CD14-positive monocyte (primary cell): ENCODE measurements around the gene ARMC7. TPM values are rescaled to one million over a fixed set of nuclear protein-coding genes. Genes with fewer than 3 reads are reported as not detected.
"Not testable (repeated sequence)": the region's sequence is repeated elsewhere in the genome, so short reads cannot be mapped to it uniquely, and the experiment has no call there.

Experiments used
- DNase-seq, 3 donors: peaks; one replicate each; pipeline ENCODE4 v3.0.0-alpha.2; 2011 to 2022
- H2AFZ ChIP-seq: 2 replicates; pipeline ENCODE4 v1.6.0; 2012; ENCODE audit warnings: mild to moderate bottlenecking, low read depth, low read length, inconsistent platforms; ENCODE audit not compliant: insufficient read depth, poor library complexity, severe bottlenecking
- H3K27ac ChIP-seq, 2 donors: 1 replicate in 1 of 2; 2 replicates in 1 of 2; pipeline ENCODE4 v1.5.1; 2012 to 2013; ENCODE audit warnings: low read length in 2 of 2, control low read depth in 1 of 2, inconsistent platforms in 1 of 2, low read depth in 1 of 2, mild to moderate bottlenecking in 1 of 2
- H3K27me3 ChIP-seq, 2 donors: one replicate each; pipeline versions ENCODE4 v1.6.0 to v1.6.1; 2011 to 2013; ENCODE audit warnings: low read length in 2 of 2; ENCODE audit not compliant: control insufficient read depth in 2 of 2, insufficient read depth in 2 of 2
- H3K36me3 ChIP-seq, 2 donors: replicated peaks in 1 of 2; 1 replicate in 1 of 2; 2 replicates in 1 of 2; pipeline versions ENCODE4 v1.5.1 to v1.6.1; 2012 to 2013; ENCODE audit warnings: low read length in 2 of 2, control low read depth in 1 of 2, inconsistent platforms in 1 of 2, mild to moderate bottlenecking in 1 of 2; ENCODE audit not compliant: insufficient read depth in 2 of 2, control insufficient read depth in 1 of 2
- H3K4me1 ChIP-seq, 2 donors: 1 replicate in 1 of 2; 2 replicates in 1 of 2; pipeline versions ENCODE4 v1.5.1 to v1.6.1; 2012 to 2013; ENCODE audit warnings: low read length in 2 of 2, control low read depth in 1 of 2, inconsistent platforms in 1 of 2, mild to moderate bottlenecking in 1 of 2, moderate library complexity in 1 of 2; ENCODE audit not compliant: insufficient read depth in 2 of 2, control insufficient read depth in 1 of 2
- H3K4me2 ChIP-seq: replicated peaks from 2 replicates; pipeline ENCODE3; 2012; ENCODE audit warnings: low read length, moderate library complexity, mild to moderate bottlenecking; ENCODE audit not compliant: poor library complexity, severe bottlenecking; ENCODE audit errors: extremely low read depth
- H3K4me3 ChIP-seq, 3 experiments: fragments of 200-600 bp in 1 of 3; sonication (generic) in 1 of 3; replicated peaks in 1 of 3; 1 replicate in 2 of 3; 2 replicates in 1 of 3; pipeline ENCODE4 v1.5.1; 2011 to 2013; ENCODE audit warnings: low read length in 3 of 3, mild to moderate bottlenecking in 3 of 3, control low read depth in 2 of 3, low read depth in 2 of 3, inconsistent platforms in 1 of 3, moderate library complexity in 1 of 3
- H3K79me2 ChIP-seq: 2 replicates; pipeline ENCODE4 v1.6.0; 2012; ENCODE audit warnings: mild to moderate bottlenecking, control low read depth, inconsistent platforms, low read length, moderate library complexity; ENCODE audit not compliant: insufficient read depth
- H3K9ac ChIP-seq: 2 replicates; pipeline ENCODE4 v1.6.0; 2017; ENCODE audit warnings: low read length, mild to moderate bottlenecking; ENCODE audit not compliant: insufficient read depth, poor library complexity, severe bottlenecking
- H3K9me3 ChIP-seq, 2 donors: replicated peaks in 1 of 2; 1 replicate in 1 of 2; 2 replicates in 1 of 2; pipeline versions ENCODE4 v1.5.1 to v1.6.1; 2012 to 2013; ENCODE audit warnings: low read length in 2 of 2, control low read depth in 1 of 2; ENCODE audit not compliant: control insufficient read depth in 1 of 2, insufficient read depth in 1 of 2
- H4K20me1 ChIP-seq: 2 replicates; pipeline ENCODE4 v1.6.0; 2012; ENCODE audit warnings: mild to moderate bottlenecking, low read length, control low read depth, moderate library complexity; ENCODE audit not compliant: insufficient read depth
- H3K27ac Mint-ChIP-seq, 7 donors: one replicate each; pipeline ENCODE4 v1.8.0; 2020; ENCODE audit warnings: mild to moderate bottlenecking in 7 of 7, mixed read lengths in 7 of 7, moderate library complexity in 6 of 7, inconsistent platforms in 2 of 7
- H3K27me3 Mint-ChIP-seq, 3 donors: one replicate each; pipeline ENCODE4 v1.8.0; 2021 to 2022; ENCODE audit warnings: low read depth in 3 of 3, mild to moderate bottlenecking in 3 of 3, mixed read lengths in 3 of 3, moderate library complexity in 3 of 3, inconsistent platforms in 1 of 3
- H3K36me3 Mint-ChIP-seq, 2 donors: one replicate each; pipeline ENCODE4 v1.8.0; 2020; ENCODE audit warnings: mixed read lengths in 2 of 2, inconsistent platforms in 1 of 2, mild to moderate bottlenecking in 1 of 2
- H3K4me1 Mint-ChIP-seq: one replicate; pipeline ENCODE4 v1.8.0; 2020; ENCODE audit warnings: mild to moderate bottlenecking, mixed read lengths
- H3K4me3 Mint-ChIP-seq, 2 donors: one replicate each; pipeline ENCODE4 v1.8.0; 2020; ENCODE audit warnings: mild to moderate bottlenecking in 2 of 2, mixed read lengths in 2 of 2, moderate library complexity in 1 of 2
- H3K9me3 Mint-ChIP-seq, 7 donors: one replicate each; pipeline ENCODE4 v1.8.0; 2020 to 2022; ENCODE audit warnings: mixed read lengths in 7 of 7, mild to moderate bottlenecking in 6 of 7, moderate library complexity in 6 of 7, inconsistent platforms in 2 of 7
- CTCF ChIP-seq: fragments of 200-600 bp; IDR thresholded peaks from one replicate; pipeline ENCODE4 v1.8.0; 2022; ENCODE audit warnings: antibody characterized with exemption, mild to moderate bottlenecking
- WGBS: methylation state at CpG from one replicate; pipeline ENCODE4 v1.1.5; 2013; ENCODE audit warnings: missing lambda C conversion rate; ENCODE audit not compliant: insufficient coverage; 5-methylcytosine and 5-hydroxymethylcytosine counted together
- intact Hi-C, 2 donors: fragments of 100-400 bp; cut with micrococcal nuclease; formaldehyde crosslinking; loops; one replicate each; pipeline versions ENCODE4 v1.15.0 to v1.15.1; 2023
- polyA plus RNA-seq, 3 donors: library from polyadenylated mRNA; depleted of rRNA in 1 of 3; unstranded in 2 of 3; stranded (reverse) in 1 of 3; fragments of 300-500 nt in 2 of 3; fragments of >200 nt in 1 of 3; fragmentation: Illumina TruSeq in 2 of 3; gene quantifications; 1 replicate in 2 of 3; 2 replicates in 1 of 3; pipeline ENCODE4 v1.2.3, GENCODE V29; 2012 to 2021

The ARMC7 gene
- polyA plus RNA-seq, 3 donors, result 1.3 to 11.8 (median 2.1) TPM

DNA sequence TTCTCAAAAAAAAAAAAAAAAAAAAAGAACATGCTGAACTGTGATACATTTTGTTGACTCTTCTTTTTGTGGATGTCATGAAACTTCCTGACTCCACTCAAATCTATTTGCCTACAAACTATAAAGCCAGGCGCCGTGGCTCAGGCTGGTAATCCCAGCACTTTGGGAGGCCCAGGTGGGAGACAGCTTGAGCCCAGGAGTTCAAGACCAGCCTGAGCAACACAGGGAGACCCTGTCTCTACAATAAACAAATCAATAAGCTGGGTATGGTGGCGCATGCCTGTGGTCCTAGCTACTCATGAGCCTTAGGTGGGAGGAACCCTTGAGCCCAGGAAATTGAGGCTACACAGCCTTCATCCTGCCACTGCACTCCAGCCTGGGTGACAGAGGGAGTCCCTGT, 23.2 kb downstream of the ARMC7 start:
- no peak for DNase-seq
- H3K27ac Mint-ChIP-seq, result no peak overlapping the region
- Histone ChIP-seq H3K79me2 (peaks cover 15% of the 10 kb centered on the region), H3K9ac (no peak overlapping the region), H3K27ac (no peak overlapping the region), H3K4me1 (peaks cover 17 to 24% of the 10 kb centered on the region in 2 donors), H3K4me2 (no peak overlapping the region), H2AFZ (no peak overlapping the region), H3K36me3 (peaks cover 36 to 53% of the 10 kb centered on the region in 2 donors), H3K4me3 (no peak overlapping the region), H4K20me1 (peaks cover 17% of the 10 kb centered on the region), H3K27me3 (no peaks in the 10 kb centered on the region), H3K9me3 (no peaks in the 10 kb centered on the region)
- no peaks in the 10 kb centered on the region for H3K9me3 Mint-ChIP-seq
- intact Hi-C loops, result no loop called here
- H3K4me3 Mint-ChIP-seq, result no peak overlapping the region
- H3K27me3 Mint-ChIP-seq, result no peaks in the 10 kb centered on the region
- 94% methylated on average over 2 of the region's 3 CpGs for WGBS
- H3K4me1 Mint-ChIP-seq, result peaks cover 14% of the 10 kb centered on the region
- peaks cover 31 to 54% of the 10 kb centered on the region in 2 donors for H3K36me3 Mint-ChIP-seq
- no peak for TF ChIP-seq CTCF

GRCh38 chr17:75133607-75134347, 24.0 kb downstream of the ARMC7 start:
- H3K9ac ChIP-seq, H3K4me3 Mint-ChIP-seq, H3K4me2 ChIP-seq, H3K27ac ChIP-seq, H3K9me3 ChIP-seq, H3K9me3 Mint-ChIP-seq, H2AFZ ChIP-seq, intact Hi-C loops, DNase-seq, H3K4me3 ChIP-seq, H3K27me3 ChIP-seq, H3K27me3 Mint-ChIP-seq: not testable (repeated sequence)
- 99% methylated on average over 6 of the region's 14 CpGs for WGBS
- Histone ChIP-seq H3K79me2 (peaks cover 15% of the 10 kb centered on the region), H4K20me1 (peaks cover 17% of the 10 kb centered on the region), H3K36me3 (peaks cover 37 to 58% of the 10 kb centered on the region in 2 donors), H3K4me1 (peaks cover 17 to 24% of the 10 kb centered on the region in 2 donors)
- Mint-ChIP-seq H3K4me1 (peaks cover 14% of the 10 kb centered on the region), H3K36me3 (peaks cover 29 to 54% of the 10 kb centered on the region in 2 donors), H3K27ac (peak overlapping the region in 3 of 7 donors; percentile 26 to 75 (median 40))
